NB4 (cell line): ENCODE data around the gene HUS1.
"Not testable (repeated sequence)": the region's sequence is repeated elsewhere in the genome, so short reads cannot be mapped to it uniquely, and the experiment has no call there.

Experiments
- POLR2A ChIP-seq: IDR thresholded peaks from 2 replicates; pipeline ENCODE4 v1.6.1; 2011; ENCODE audit warnings: mild to moderate bottlenecking; ENCODE audit not compliant: insufficient read length; ENCODE audit errors: extremely low read depth
- TF ChIP-seq, protein P1 (sequence below): IDR thresholded peaks from 2 replicates; pipeline ENCODE4 v1.6.1; 2011; ENCODE audit warnings: low read depth, low read length
- TF ChIP-seq, protein P2 (sequence below): IDR thresholded peaks from one replicate; pipeline ENCODE4 v1.5.1; 2012; ENCODE audit warnings: low read depth, low read length

DNA sequence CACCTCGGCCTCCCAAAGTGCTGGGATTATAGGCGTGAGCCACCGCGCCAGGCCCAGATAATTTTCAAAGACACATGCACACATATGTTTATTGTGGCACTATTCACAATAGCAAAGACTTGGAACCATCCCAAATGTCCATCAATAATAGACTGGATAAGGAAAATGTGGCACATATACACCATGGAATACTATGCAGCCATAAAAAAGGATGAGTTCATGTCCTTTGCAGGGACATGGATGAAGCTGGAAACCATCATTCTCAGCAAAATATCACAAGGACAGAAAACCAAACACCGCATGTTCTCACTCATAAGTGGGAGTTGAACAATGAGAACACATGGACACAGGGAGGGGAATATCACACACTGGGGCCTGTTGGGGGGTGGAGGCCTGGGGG lies 1.2 kb upstream of the HUS1 start:
- TF ChIP-seq, protein P1, sequence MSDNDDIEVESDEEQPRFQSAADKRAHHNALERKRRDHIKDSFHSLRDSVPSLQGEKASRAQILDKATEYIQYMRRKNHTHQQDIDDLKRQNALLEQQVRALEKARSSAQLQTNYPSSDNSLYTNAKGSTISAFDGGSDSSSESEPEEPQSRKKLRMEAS: not testable (repeated sequence)
- TF ChIP-seq, protein P2, sequence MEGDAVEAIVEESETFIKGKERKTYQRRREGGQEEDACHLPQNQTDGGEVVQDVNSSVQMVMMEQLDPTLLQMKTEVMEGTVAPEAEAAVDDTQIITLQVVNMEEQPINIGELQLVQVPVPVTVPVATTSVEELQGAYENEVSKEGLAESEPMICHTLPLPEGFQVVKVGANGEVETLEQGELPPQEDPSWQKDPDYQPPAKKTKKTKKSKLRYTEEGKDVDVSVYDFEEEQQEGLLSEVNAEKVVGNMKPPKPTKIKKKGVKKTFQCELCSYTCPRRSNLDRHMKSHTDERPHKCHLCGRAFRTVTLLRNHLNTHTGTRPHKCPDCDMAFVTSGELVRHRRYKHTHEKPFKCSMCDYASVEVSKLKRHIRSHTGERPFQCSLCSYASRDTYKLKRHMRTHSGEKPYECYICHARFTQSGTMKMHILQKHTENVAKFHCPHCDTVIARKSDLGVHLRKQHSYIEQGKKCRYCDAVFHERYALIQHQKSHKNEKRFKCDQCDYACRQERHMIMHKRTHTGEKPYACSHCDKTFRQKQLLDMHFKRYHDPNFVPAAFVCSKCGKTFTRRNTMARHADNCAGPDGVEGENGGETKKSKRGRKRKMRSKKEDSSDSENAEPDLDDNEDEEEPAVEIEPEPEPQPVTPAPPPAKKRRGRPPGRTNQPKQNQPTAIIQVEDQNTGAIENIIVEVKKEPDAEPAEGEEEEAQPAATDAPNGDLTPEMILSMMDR: not testable (repeated sequence)
- not testable (repeated sequence) for TF ChIP-seq POLR2A
